Measurements from ENCODE around the gene C5AR2.

- TF ChIP-seq CTCF (conservative IDR thresholded peaks at IDR 0.05; ENCODE audit: low read depth, low read length) (no peak), EZH2 (IDR thresholded peaks at IDR 0.05; ENCODE audit: borderline replicate concordance, low read depth, low read length, poor library complexity, severe bottlenecking) (no peak)
These were observed 19.5 kb upstream of the C5AR2 start for GRCh38 chr19:47312366-47313006.

Measured in A673 (cell line).